Activated T-cell treated with anti-CD3 and anti-CD28 coated beads, Interleukin-2, amount 50 U/mL, for 48 hours (primary cell): ENCODE results near the gene PRMT9.

ENCODE experiments used
- DNase-seq, 2 experiments: peaks; one replicate each; pipeline ENCODE4 v3.0.0-alpha.2; 2020

Gene PRMT9

DNA sequence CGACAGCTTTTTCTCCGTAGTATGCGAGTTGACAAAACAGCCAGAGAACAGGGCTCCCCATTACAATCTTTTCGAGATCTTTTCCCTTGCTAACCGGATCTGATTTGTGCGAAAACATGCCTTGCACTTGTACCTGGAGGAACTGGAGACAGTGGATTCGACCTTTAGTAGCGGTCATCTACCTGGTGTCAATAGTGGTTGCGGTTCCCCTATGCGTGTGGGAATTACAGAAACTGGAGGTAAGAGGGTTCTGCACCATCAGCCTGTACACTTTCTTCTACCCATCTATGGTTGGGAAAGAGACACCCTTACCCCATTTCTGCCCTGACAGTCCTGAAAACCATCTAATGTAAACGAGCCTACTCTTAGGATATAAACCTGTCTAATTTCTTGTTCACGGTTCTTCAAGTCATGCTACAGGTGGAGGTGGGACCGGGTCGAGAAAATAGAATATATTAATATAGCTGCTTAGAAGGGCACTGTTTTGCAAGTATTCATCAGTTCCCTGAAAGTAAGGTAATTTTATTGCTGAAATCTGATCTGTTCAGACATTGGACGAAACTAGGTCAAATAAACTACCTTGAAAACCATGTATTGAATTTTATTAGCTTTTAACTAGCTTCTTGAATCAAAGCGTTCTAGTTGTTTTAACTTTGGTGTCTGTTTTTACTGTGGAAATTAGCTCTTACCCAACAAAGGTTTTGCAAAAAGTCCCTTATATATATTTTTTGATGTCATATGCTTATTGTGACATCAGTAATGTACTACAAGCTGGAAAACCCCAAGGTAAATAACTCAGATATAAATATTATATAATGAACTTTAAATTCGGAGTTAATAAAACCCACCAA is 65.9 kb downstream of the PRMT9 start:
- no peak for DNase-seq

DNA sequence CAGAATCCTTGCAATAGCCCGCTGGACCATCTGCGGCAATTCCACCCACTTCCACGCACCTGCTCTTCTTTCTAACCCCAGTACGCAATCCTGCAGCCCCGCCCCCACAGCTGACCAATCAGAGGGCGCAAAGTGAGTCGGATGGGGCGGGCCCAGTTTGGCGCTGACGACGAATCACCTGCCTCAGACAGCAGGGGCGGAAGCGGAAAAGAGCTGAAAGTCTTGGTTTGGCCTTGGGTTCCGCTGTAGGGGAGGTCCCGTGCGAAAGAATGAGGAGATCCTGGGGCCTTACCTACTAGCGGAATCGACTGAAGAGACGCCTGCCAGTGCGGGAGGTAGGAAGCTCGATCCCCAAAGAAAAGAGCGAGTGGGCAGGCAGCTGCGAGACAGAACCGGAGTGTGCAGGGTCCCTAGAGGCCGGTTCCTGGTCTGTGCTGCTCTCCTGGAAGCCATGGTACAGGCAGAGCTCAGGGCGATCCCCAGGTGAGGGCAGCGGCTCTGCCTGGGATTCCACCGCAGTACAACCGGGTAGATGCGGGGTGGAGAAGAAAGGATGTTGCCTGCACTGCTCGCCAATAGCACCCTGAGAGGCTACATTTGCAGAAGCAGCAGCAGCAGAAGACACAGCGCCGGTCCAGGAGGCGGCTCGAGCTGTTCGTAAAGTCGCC is 66.7 kb downstream of the PRMT9 start, which contains the start of gene TMEM184C:
TMEM184C (plus strand) TSS at position 225 of the 668 bp plus-strand sequence. CDS start 560 bp downstream, outside the sequence.
- peak; percentile 99 to 100 for DNase-seq

- DNase-seq, result no peak
These were observed 67.2 kb downstream of the PRMT9 start for GRCh38 chr4:147616849-147617172.

DNA sequence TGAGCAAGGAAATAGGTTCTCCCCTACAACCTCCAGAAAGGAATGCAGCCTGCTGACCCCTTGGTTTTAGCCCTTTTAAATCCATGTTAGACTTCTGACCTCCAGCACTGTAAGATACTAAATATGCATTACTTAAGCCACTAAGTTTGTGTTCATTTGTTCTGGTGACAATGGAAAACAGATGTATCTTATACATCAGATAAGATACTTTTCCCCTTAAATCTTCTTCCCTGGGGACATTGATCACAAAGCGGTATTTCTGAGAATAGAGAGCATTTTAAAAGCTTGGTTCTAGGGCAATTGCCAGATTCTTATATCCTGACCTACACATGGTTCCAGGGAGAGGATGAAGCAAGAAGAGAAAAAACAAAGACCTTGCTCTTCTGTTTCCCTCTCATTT is 73.3 kb downstream of the PRMT9 start:
- DNase-seq, result no peak

DNA sequence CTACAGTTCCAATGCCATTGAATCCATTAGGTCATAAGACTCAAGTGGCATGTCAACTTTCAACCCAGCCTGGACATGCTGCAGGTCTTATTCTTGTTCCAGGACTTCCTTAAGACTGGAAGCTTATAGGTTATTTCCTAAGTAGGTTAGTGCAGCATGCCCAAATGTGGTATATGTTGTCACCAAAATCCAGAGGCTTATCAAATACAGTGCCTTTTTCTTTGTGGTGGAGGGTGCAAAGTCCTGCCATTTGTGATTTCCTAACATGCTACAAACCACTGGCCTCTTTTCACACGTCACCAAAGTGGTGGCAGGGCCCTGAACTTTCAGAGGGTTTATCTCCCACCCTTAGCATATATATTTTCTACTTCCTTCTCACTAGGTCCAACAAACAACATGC is 76.5 kb downstream of the PRMT9 start:
- DNase-seq, result no peak

- DNase-seq, result no peak
These were observed 78.5 kb downstream of the PRMT9 start for GRCh38 chr4:147605499-147605898.

- DNase-seq, result no peak
These were observed 84.2 kb downstream of the PRMT9 start for GRCh38 chr4:147599769-147600168.

- DNase-seq, result no peak
These were observed 84.8 kb downstream of the PRMT9 start for GRCh38 chr4:147599206-147599605.

DNA sequence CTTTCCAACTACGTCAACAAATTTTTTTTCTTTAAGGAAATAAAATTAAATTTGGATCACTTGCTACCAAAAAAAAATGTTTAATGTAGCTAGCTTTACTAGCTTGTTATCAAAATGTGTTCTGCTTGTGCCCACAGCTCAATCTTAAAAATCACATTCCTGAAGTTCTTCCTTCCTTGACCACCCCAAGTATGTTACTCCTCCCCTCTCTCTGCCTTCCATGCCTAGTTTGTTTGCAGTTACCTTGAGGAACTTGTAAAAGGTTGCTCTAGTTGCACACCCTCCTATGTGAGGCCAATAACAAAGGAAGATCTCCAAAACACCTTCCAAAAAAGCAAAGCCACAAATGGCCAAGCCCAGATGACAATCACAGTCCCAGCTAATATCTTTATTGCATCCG is 86.4 kb downstream of the PRMT9 start:
- DNase-seq, result no peak

GRCh38 chr4:147596981-147597380 is 87.0 kb downstream of the PRMT9 start:
- DNase-seq, result no peak

GRCh38 chr4:147596377-147596776 is 87.6 kb downstream of the PRMT9 start:
- no peak for DNase-seq

DNA sequence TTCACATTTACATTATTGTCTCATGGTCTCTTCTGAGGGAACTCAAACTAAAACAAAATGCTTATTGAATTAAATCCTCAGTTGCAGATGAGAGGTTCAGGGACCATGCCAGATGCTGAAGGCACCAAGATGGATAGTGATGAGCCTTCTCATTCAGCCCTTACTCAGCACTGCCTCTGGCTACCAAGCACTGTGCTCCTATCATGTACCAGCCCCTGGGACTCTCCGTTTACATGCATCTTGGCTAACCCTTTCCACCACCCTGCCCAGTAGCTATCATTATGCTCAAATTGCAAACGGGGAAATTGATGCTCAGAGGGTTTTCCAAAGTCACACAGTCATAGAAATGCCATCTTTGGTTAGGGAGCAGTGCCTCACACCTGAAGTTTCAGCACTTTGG is 89.4 kb downstream of the PRMT9 start:
- DNase-seq, result no peak

DNA sequence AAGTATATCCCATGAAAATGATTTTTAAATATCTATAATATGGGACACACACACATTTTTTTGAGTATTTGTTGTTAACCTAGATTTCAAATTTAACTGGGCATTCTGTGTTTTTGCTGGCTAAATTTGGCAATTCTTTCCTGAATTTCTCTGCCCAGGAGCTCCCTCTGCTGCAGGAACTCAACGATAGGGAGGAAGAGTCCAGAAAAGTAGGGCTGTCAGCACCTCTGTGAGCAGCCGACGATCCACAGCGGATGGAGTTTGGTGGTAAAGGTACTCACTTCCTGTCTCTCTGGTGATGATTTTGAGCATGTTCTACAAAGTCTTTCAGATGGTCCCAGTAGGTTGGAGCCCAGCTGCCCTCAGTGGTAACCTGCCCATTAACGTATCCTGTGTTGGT is 89.9 kb downstream of the PRMT9 start:
- DNase-seq, result no peak

DNA sequence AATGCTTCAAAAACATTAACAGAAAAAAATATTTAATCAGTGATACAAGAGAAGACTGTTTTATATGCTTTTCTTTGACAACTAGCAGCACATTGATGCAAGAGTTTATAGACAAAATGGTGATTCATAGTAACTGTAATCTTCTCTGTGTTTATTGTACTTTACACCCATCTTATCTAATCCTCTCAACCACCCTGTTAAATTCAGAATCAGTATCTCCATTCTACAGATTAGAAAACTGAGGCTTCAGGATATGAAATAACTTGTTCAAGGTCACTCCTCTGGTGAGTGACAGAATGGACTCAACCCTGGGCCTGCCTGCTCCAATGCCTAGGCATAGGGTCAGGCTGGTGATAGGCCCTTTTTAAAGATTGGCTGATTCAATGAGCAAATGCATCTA is 92.9 kb downstream of the PRMT9 start:
- no peak for DNase-seq

GRCh38 chr4:147590249-147590920 is 93.6 kb downstream of the PRMT9 start:
- DNase-seq, result peak; percentile 65 to 67

GRCh38 chr4:147589586-147589985 is 94.4 kb downstream of the PRMT9 start:
- DNase-seq, result no peak
